ENCODE measurements around the gene POLD3.

DNA sequence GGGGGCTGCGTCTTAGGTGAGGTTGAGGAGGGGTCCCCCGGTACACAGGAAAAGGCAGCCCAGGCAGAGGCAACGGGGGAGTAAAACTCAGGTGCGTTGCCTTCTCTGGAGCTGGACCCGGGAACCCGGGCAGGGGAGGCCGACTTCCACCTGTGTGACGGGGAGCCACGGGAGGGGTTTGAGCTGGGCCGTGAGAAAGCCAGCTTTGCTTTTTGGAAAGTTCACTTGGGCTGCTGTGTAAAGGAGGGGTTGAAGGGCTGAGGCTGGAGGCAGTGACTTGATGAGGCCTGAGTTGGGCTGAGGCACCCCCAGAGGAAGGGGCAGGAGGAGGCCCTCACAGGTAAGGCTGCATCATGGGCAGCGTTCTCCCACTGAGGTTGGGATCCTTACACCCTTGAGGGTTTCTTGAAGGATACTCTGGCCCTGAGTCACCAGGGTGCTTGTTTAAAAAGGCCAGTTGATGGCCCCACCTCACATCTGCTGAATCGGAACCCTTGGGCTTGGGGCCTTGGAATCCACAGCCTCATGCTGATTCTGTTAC is 91.6 kb downstream of the POLD3 start:
- TF ChIP-seq, protein P1, sequence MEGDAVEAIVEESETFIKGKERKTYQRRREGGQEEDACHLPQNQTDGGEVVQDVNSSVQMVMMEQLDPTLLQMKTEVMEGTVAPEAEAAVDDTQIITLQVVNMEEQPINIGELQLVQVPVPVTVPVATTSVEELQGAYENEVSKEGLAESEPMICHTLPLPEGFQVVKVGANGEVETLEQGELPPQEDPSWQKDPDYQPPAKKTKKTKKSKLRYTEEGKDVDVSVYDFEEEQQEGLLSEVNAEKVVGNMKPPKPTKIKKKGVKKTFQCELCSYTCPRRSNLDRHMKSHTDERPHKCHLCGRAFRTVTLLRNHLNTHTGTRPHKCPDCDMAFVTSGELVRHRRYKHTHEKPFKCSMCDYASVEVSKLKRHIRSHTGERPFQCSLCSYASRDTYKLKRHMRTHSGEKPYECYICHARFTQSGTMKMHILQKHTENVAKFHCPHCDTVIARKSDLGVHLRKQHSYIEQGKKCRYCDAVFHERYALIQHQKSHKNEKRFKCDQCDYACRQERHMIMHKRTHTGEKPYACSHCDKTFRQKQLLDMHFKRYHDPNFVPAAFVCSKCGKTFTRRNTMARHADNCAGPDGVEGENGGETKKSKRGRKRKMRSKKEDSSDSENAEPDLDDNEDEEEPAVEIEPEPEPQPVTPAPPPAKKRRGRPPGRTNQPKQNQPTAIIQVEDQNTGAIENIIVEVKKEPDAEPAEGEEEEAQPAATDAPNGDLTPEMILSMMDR (IDR thresholded peaks at IDR 0.05), result no peak
- no peak for TF ChIP-seq EZH2 (IDR thresholded peaks at IDR 0.05; ENCODE audit: borderline replicate concordance, insufficient read depth, low read depth, low read length, poor library complexity, severe bottlenecking)

Data from B cell (primary cell).